Measurements from ENCODE around the gene CCR8.

GRCh38 chr3:39313289-39313688 lies 16.2 kb upstream of the CCR8 start:
- TF ChIP-seq, protein P1, sequence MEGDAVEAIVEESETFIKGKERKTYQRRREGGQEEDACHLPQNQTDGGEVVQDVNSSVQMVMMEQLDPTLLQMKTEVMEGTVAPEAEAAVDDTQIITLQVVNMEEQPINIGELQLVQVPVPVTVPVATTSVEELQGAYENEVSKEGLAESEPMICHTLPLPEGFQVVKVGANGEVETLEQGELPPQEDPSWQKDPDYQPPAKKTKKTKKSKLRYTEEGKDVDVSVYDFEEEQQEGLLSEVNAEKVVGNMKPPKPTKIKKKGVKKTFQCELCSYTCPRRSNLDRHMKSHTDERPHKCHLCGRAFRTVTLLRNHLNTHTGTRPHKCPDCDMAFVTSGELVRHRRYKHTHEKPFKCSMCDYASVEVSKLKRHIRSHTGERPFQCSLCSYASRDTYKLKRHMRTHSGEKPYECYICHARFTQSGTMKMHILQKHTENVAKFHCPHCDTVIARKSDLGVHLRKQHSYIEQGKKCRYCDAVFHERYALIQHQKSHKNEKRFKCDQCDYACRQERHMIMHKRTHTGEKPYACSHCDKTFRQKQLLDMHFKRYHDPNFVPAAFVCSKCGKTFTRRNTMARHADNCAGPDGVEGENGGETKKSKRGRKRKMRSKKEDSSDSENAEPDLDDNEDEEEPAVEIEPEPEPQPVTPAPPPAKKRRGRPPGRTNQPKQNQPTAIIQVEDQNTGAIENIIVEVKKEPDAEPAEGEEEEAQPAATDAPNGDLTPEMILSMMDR (IDR thresholded peaks at IDR 0.05; ENCODE audit: insufficient read depth, low read length) = no peak
- TF ChIP-seq, protein P2, sequence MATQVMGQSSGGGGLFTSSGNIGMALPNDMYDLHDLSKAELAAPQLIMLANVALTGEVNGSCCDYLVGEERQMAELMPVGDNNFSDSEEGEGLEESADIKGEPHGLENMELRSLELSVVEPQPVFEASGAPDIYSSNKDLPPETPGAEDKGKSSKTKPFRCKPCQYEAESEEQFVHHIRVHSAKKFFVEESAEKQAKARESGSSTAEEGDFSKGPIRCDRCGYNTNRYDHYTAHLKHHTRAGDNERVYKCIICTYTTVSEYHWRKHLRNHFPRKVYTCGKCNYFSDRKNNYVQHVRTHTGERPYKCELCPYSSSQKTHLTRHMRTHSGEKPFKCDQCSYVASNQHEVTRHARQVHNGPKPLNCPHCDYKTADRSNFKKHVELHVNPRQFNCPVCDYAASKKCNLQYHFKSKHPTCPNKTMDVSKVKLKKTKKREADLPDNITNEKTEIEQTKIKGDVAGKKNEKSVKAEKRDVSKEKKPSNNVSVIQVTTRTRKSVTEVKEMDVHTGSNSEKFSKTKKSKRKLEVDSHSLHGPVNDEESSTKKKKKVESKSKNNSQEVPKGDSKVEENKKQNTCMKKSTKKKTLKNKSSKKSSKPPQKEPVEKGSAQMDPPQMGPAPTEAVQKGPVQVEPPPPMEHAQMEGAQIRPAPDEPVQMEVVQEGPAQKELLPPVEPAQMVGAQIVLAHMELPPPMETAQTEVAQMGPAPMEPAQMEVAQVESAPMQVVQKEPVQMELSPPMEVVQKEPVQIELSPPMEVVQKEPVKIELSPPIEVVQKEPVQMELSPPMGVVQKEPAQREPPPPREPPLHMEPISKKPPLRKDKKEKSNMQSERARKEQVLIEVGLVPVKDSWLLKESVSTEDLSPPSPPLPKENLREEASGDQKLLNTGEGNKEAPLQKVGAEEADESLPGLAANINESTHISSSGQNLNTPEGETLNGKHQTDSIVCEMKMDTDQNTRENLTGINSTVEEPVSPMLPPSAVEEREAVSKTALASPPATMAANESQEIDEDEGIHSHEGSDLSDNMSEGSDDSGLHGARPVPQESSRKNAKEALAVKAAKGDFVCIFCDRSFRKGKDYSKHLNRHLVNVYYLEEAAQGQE (IDR thresholded peaks at IDR 0.05; ENCODE audit: insufficient replicate concordance, low read depth) = no peak
- TF ChIP-seq POLR2AphosphoS5 (IDR thresholded peaks at IDR 0.05; ENCODE audit: low read depth) = no peak
